ENCODE measurements around the gene ARHGEF26.

Gene ARHGEF26

GRCh38 chr3:154095832-154096421 lies 25.3 kb upstream of the ARHGEF26 start:
- Histone ChIP-seq H3K27ac (no peak overlapping the region), H3K4me1 (ENCODE audit: control insufficient read depth in 1 of 2, insufficient read depth in 1 of 2, low read depth in 1 of 2, low read length in 1 of 2) (no peaks in the 10 kb centered on the region), H3K27me3 (no peaks in the 10 kb centered on the region), H3K4me3 (ENCODE audit: low read depth in 1 of 2, low read length in 1 of 2) (no peak overlapping the region), H3K9me3 (no peaks in the 10 kb centered on the region), H3K36me3 (no peaks in the 10 kb centered on the region)
- TF ChIP-seq, protein P1, sequence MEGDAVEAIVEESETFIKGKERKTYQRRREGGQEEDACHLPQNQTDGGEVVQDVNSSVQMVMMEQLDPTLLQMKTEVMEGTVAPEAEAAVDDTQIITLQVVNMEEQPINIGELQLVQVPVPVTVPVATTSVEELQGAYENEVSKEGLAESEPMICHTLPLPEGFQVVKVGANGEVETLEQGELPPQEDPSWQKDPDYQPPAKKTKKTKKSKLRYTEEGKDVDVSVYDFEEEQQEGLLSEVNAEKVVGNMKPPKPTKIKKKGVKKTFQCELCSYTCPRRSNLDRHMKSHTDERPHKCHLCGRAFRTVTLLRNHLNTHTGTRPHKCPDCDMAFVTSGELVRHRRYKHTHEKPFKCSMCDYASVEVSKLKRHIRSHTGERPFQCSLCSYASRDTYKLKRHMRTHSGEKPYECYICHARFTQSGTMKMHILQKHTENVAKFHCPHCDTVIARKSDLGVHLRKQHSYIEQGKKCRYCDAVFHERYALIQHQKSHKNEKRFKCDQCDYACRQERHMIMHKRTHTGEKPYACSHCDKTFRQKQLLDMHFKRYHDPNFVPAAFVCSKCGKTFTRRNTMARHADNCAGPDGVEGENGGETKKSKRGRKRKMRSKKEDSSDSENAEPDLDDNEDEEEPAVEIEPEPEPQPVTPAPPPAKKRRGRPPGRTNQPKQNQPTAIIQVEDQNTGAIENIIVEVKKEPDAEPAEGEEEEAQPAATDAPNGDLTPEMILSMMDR (IDR thresholded peaks at IDR 0.05) = no peak

- H3K9me3 ChIP-seq = no peaks in the 10 kb centered on the region
- H3K4me3 ChIP-seq (ENCODE audit: low read depth in 1 of 2, low read length in 1 of 2) = no peak overlapping the region
- H3K27ac ChIP-seq = no peak overlapping the region
- no peaks in the 10 kb centered on the region for H3K27me3 ChIP-seq
- no peaks in the 10 kb centered on the region for H3K4me1 ChIP-seq (ENCODE audit: control insufficient read depth in 1 of 2, insufficient read depth in 1 of 2, low read depth in 1 of 2, low read length in 1 of 2)
- no peaks in the 10 kb centered on the region for H3K36me3 ChIP-seq
- TF ChIP-seq, protein P1 (IDR thresholded peaks at IDR 0.05) = no peak
These were observed 22.8 kb upstream of the ARHGEF26 start for GRCh38 chr3:154098376-154098775.

DNA sequence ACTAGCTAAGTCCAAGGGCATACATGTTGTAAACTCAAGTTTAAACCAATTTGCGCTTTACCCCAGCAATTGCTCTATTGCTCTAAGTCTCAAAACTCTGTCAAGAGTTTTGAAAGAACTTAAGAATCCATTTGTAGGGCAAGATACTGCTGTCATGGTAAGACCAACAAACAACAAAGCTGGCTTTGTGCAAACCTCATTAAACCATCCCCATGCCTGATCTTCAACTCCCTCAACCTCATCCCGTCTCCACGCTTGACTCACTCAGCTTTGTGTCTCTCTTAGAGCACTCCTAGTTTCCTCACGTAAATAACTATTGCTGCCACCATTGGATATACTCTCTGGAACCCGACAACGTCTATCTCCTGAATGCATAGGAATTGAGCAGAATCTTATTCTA lies 20.6 kb upstream of the ARHGEF26 start:
- Histone ChIP-seq H3K27ac (no peak overlapping the region), H3K9me3 (no peaks in the 10 kb centered on the region), H3K36me3 (no peaks in the 10 kb centered on the region), H3K4me3 (ENCODE audit: low read depth in 1 of 2, low read length in 1 of 2) (no peak overlapping the region), H3K4me1 (ENCODE audit: control insufficient read depth in 1 of 2, insufficient read depth in 1 of 2, low read depth in 1 of 2, low read length in 1 of 2) (no peaks in the 10 kb centered on the region), H3K27me3 (no peaks in the 10 kb centered on the region)
- TF ChIP-seq, protein P1 (IDR thresholded peaks at IDR 0.05) = no peak

DNA sequence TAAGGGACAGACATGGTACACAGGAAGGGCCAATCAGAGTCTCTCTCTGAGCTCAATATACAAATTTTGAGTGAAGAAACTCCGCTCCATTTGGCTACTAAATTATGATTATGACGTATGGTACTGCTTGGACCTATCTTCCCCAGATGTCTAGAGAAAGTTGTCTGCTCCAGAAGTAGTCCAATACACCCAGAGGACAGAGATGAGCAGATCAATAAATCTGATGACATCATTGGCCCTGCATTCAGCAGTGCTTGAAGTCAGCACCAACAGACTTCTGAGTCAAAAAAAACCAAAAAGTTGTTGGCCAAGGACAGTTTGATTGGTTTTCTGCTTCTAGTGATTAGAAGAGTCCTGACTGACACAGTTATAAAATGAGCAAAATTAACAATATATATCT lies 19.9 kb upstream of the ARHGEF26 start:
- H3K27ac ChIP-seq = no peak overlapping the region
- no peaks in the 10 kb centered on the region for H3K9me3 ChIP-seq
- H3K4me3 ChIP-seq (ENCODE audit: low read depth in 1 of 2, low read length in 1 of 2) = no peak overlapping the region
- no peaks in the 10 kb centered on the region for H3K36me3 ChIP-seq
- TF ChIP-seq, protein P1 (IDR thresholded peaks at IDR 0.05) = no peak
- H3K27me3 ChIP-seq = no peaks in the 10 kb centered on the region
- no peaks in the 10 kb centered on the region for H3K4me1 ChIP-seq (ENCODE audit: control insufficient read depth in 1 of 2, insufficient read depth in 1 of 2, low read depth in 1 of 2, low read length in 1 of 2)

GRCh38 chr3:154102225-154102624 lies 19.0 kb upstream of the ARHGEF26 start:
- H3K27me3 ChIP-seq = no peaks in the 10 kb centered on the region
- no peaks in the 10 kb centered on the region for H3K4me1 ChIP-seq (ENCODE audit: control insufficient read depth in 1 of 2, insufficient read depth in 1 of 2, low read depth in 1 of 2, low read length in 1 of 2)
- H3K9me3 ChIP-seq = no peaks in the 10 kb centered on the region
- TF ChIP-seq, protein P1 (IDR thresholded peaks at IDR 0.05) = no peak
- H3K36me3 ChIP-seq = no peaks in the 10 kb centered on the region
- H3K27ac ChIP-seq = no peak overlapping the region
- H3K4me3 ChIP-seq (ENCODE audit: low read depth in 1 of 2, low read length in 1 of 2) = no peak overlapping the region
